ENCODE data around the gene TBC1D28.
"Not testable (repeated sequence)": the region's sequence is repeated elsewhere in the genome, so short reads cannot be mapped to it uniquely, and the experiment has no call there.

GRCh38 chr17:18667535-18667934, 23.3 kb upstream of the TBC1D28 start:
- not testable (repeated sequence) for TF ChIP-seq FOXJ3 (CRISPR knock-in tag; IDR thresholded peaks at IDR 0.05); GATA2 (CRISPR knock-in tag; IDR thresholded peaks at IDR 0.05); CTCF (IDR thresholded peaks at IDR 0.05)
